SK-N-SH (cell line): Measurements from ENCODE around the gene PNO1. TPM values are rescaled to one million over a fixed set of nuclear protein-coding genes. Genes with fewer than 3 reads are reported as not detected.

Experiments
- CTCF ChIA-PET: fragments of 300-600, 350-600 bp; formaldehyde crosslinking; extraction: SDS; loops from one replicate; lab custom pipeline; 2021; lab: Yijun Ruan, JAX
- POLR2A ChIA-PET: fragments of 350-600 bp; sonication (Branson Sonifier 250); formaldehyde crosslinking; extraction: SDS; loops from one replicate; lab custom pipeline; 2020; ENCODE audit warnings: antibody characterized with exemption, inconsistent platforms; lab: Yijun Ruan, JAX
- DNase-seq: peaks from one replicate; pipeline ENCODE4 v3.0.0; 2012
- H2AFZ ChIP-seq: fragments of 200-600 bp; sonication (generic); 2 replicates; pipeline ENCODE4 v1.8.1; 2016; ENCODE audit warnings: antibody characterized with exemption, mild to moderate bottlenecking, low read depth
- H3F3A ChIP-seq: fragments of 200-600 bp; sonication (generic); replicated peaks from 2 replicates; pipeline ENCODE3; 2016; ENCODE audit warnings: antibody characterized with exemption, mild to moderate bottlenecking; ENCODE audit not compliant: insufficient read depth
- H3K27ac ChIP-seq, 2 experiments: fragments of 200-500 bp in 1 of 2; fragments of 200-600 bp in 1 of 2; sonication (Bioruptor generic) in 1 of 2; sonication (generic), shearing (Covaris generic) in 1 of 2; 2 replicates each; pipeline versions ENCODE4 v1.5.1 to v1.6.1; 2014 to 2016; ENCODE audit warnings: low read depth in 2 of 2, inconsistent platforms in 1 of 2, low read length in 1 of 2, mild to moderate bottlenecking in 1 of 2, mixed read lengths in 1 of 2
- H3K27me3 ChIP-seq: fragments of 200-600 bp; sonication (generic), shearing (Covaris generic); 2 replicates; pipeline ENCODE4 v1.6.1; 2016; ENCODE audit warnings: mixed run types; ENCODE audit not compliant: insufficient read depth
- H3K36me3 ChIP-seq, 2 experiments: fragments of 200-500 bp in 1 of 2; fragments of 200-600 bp in 1 of 2; sonication (Bioruptor generic) in 1 of 2; sonication (generic) in 1 of 2; replicated peaks in 1 of 2; 2 replicates each; pipeline versions ENCODE3 to v1.5.1; 2014 to 2016; ENCODE audit warnings: low read length in 1 of 2, mild to moderate bottlenecking in 1 of 2; ENCODE audit not compliant: insufficient read depth in 2 of 2, control insufficient read depth in 1 of 2
- H3K4me1 ChIP-seq, 2 experiments: fragments of 200-500 bp in 1 of 2; fragments of 200-600 bp in 1 of 2; sonication (Bioruptor generic) in 1 of 2; sonication (generic), shearing (Covaris generic) in 1 of 2; 2 replicates each; pipeline versions ENCODE4 v1.5.1 to v1.6.1; 2014 to 2016; ENCODE audit warnings: low read depth in 1 of 2, low read length in 1 of 2, mixed run types in 1 of 2; ENCODE audit not compliant: insufficient read depth in 2 of 2, control insufficient read depth in 1 of 2
- H3K4me2 ChIP-seq: fragments of 200-600 bp; sonication (generic), shearing (Covaris generic); 2 replicates; pipeline ENCODE4 v1.6.1; 2017; ENCODE audit warnings: mixed run types
- H3K4me3 ChIP-seq, 2 experiments: fragments of 200-500 bp in 1 of 2; fragments of 200-600 bp in 1 of 2; sonication (Bioruptor generic) in 1 of 2; sonication (generic), shearing (Covaris generic) in 1 of 2; 2 replicates each; pipeline versions ENCODE4 v1.5.1 to v1.8.1; 2014 to 2016; ENCODE audit warnings: low read depth in 2 of 2, inconsistent platforms in 1 of 2, low read length in 1 of 2, mild to moderate bottlenecking in 1 of 2, mixed read lengths in 1 of 2, moderate library complexity in 1 of 2
- H3K79me2 ChIP-seq: fragments of 200-600 bp; sonication (generic); 2 replicates; pipeline ENCODE4 v1.8.1; 2017; ENCODE audit warnings: mild to moderate bottlenecking; ENCODE audit not compliant: insufficient read depth
- H3K9ac ChIP-seq: fragments of 200-600 bp; sonication (generic); 2 replicates; pipeline ENCODE4 v1.6.1; 2017; ENCODE audit warnings: mixed run types
- H3K9me2 ChIP-seq: fragments of 200-600 bp; sonication (generic); 2 replicates; pipeline ENCODE4 v1.6.1; 2017; ENCODE audit warnings: mixed run types
- H3K9me3 ChIP-seq: fragments of 200-600 bp; sonication (generic); 2 replicates; pipeline ENCODE4 v1.6.1; 2017; ENCODE audit warnings: mixed run types, mild to moderate bottlenecking, moderate library complexity
- H4K20me1 ChIP-seq: fragments of 200-600 bp; sonication (generic); 2 replicates; pipeline ENCODE4 v1.6.1; 2017; ENCODE audit warnings: mild to moderate bottlenecking, mixed run types; ENCODE audit not compliant: insufficient read depth
- FOXJ3 ChIP-seq: sonication (generic); formaldehyde crosslinking; IDR thresholded peaks from 2 replicates; pipeline ENCODE4 v1.5.1; 2020; ENCODE audit warnings: mild to moderate bottlenecking, missing genetic modification reagents
- FOXM1 ChIP-seq: IDR thresholded peaks from 2 replicates; pipeline ENCODE4 v1.4.0; 2012; ENCODE audit warnings: low read depth, mild to moderate bottlenecking
- GATA2 ChIP-seq: sonication (generic); formaldehyde crosslinking; IDR thresholded peaks from 2 replicates; pipeline ENCODE4 v1.5.0; 2020; ENCODE audit warnings: mild to moderate bottlenecking, missing genetic modification reagents
- IRF3 ChIP-seq: fragments of 150-350 bp; IDR thresholded peaks from 2 replicates; pipeline ENCODE4 v1.6.1; 2016; ENCODE audit warnings: mild to moderate bottlenecking, low read depth, low read length
- MAX ChIP-seq: IDR thresholded peaks from 2 replicates; pipeline ENCODE4 v1.4.0; 2012; ENCODE audit warnings: low read depth
- POLR2AphosphoS5 ChIP-seq: IDR thresholded peaks from 2 replicates; pipeline ENCODE4 v1.6.1; 2012; ENCODE audit warnings: low read depth, low read length
- RAD21 ChIP-seq: IDR thresholded peaks from 2 replicates; pipeline ENCODE4 v1.6.1; 2012; ENCODE audit warnings: mild to moderate bottlenecking, low read length
- RCOR1 ChIP-seq: fragments of 150-350 bp; IDR thresholded peaks from 2 replicates; pipeline ENCODE4 v1.6.1; 2017; ENCODE audit warnings: antibody characterized with exemption, low read length
- RFX5 ChIP-seq: IDR thresholded peaks from 2 replicates; pipeline ENCODE4 v1.6.1; 2012; ENCODE audit warnings: mild to moderate bottlenecking, improper control_type of control experiment, low read length
- SMC3 ChIP-seq: IDR thresholded peaks from 2 replicates; pipeline ENCODE4 v1.6.1; 2012; ENCODE audit warnings: low read depth, low read length, improper control_type of control experiment
- TAF1 ChIP-seq: IDR thresholded peaks from 2 replicates; pipeline ENCODE4 v1.6.1; 2012; ENCODE audit warnings: low read depth, mild to moderate bottlenecking, low read length, moderate library complexity, borderline replicate concordance
- USF2 ChIP-seq: fragments of 150-350 bp; IDR thresholded peaks from 2 replicates; pipeline ENCODE4 v1.6.1; 2017; ENCODE audit warnings: antibody characterized with exemption, low read length, low read depth, borderline replicate concordance
- YY1 ChIP-seq: IDR thresholded peaks from 2 replicates; pipeline ENCODE4 v1.4.0; 2012; ENCODE audit warnings: low read depth, mild to moderate bottlenecking
- WGBS: methylation state at CpG from one replicate; pipeline ENCODE4 v1.1.6; 2017; ENCODE audit warnings: low lambda C conversion rate; 5-methylcytosine and 5-hydroxymethylcytosine counted together
- polyA plus RNA-seq, 3 experiments: library from polyadenylated mRNA; depleted of rRNA; stranded (reverse); fragments of >200 nt; gene quantifications; 2 replicates each; pipeline ENCODE4 v1.2.3, GENCODE V29; 2012

PNO1 gene
- polyA plus RNA-seq, 1 of the 3 experiments (the other 2 are of a cell fraction): 20.6 TPM

DNA sequence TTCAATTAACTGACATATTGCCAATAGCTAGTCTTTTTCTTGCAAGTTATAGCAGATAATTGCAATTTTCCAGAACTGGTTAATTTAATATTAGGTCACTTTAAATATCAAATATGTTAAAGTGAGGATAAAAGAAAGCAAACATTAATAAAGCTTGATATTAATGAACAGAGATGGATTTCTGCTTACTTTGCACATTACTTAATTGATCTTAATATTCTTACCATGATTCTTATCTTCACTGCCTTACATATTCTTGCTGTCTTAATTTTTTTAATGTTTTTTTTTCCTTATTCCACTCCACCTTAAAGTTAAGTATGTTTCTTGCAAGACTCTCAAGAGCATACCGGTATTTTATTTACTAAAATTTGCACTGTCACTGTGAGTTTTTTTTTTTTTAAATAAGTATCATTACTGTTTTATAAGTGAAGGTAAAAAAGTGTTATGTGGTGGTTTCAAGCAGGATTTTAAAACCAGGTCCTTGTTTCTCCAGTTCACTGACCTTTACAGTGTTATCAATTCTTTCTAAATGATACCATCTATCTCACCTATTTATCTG lies 60.7 kb downstream of the PNO1 start:
- Histone ChIP-seq H3K27me3 (no peaks in the 10 kb centered on the region), H3K4me3 (no peak overlapping the region), H3K4me2 (no peak overlapping the region), H3K36me3 (peaks cover 18 to 34% of the 10 kb centered on the region in 2 experiments), H3K9me2 (no peaks in the 10 kb centered on the region), H3K4me1 (peaks cover 16 to 24% of the 10 kb centered on the region in 2 experiments; a peak in 3 of 4 replicates), H3K79me2 (peaks cover 100% of the 10 kb centered on the region), H3F3A (peaks cover 5% of the 10 kb centered on the region), H3K9ac (no peak overlapping the region), H4K20me1 (peaks cover 90% of the 10 kb centered on the region), H2AFZ (no peak overlapping the region), H3K9me3 (no peaks in the 10 kb centered on the region), H3K27ac (no peak overlapping the region)
- 61% methylated on average over 1 of the region's 1 CpG for WGBS
- ChIA-PET CTCF (interaction anchor here (0.7 to 1.9 kb wide), 3 partner anchors 19 to 96 kb away, joined by 3 to 6 read pairs (median 3); no protein-coding TSS in a partner anchor), POLR2A (no interaction called here)
- TF ChIP-seq MAX: no peak
- TF ChIP-seq FOXJ3 (CRISPR knock-in tag): no peak
- no peak for TF ChIP-seq RAD21
- TF ChIP-seq YY1: no peak
- TF ChIP-seq USF2: no peak
- TF ChIP-seq FOXM1: no peak
- no peak for TF ChIP-seq IRF3
- no peak for TF ChIP-seq TAF1
- TF ChIP-seq SMC3: no peak
- DNase-seq: no peak

- H3K27ac ChIP-seq: peak overlapping the region; percentile 24 to 92
- H3K4me3 ChIP-seq: no peak overlapping the region
- H2AFZ ChIP-seq: no peak overlapping the region
- peaks cover 8 to 26% of the 10 kb centered on the region in 2 experiments for H3K36me3 ChIP-seq
- WGBS: 93% methylated on average over 1 of the region's 1 CpG
- H3K9me3 ChIP-seq: no peaks in the 10 kb centered on the region
- peaks cover 100% of the 10 kb centered on the region for H3K79me2 ChIP-seq
- no peaks in the 10 kb centered on the region for H3K9me2 ChIP-seq
- peaks cover 30% of the 10 kb centered on the region in 2 experiments; a peak in 3 of 4 replicates for H3K4me1 ChIP-seq
- H3K9ac ChIP-seq: no peak overlapping the region
- no peak overlapping the region for H3K4me2 ChIP-seq
- peak; percentile 13 for DNase-seq
- TF ChIP-seq GATA2 (CRISPR knock-in tag) (peak; percentile 71), RCOR1 (peak; percentile 30; the same call in 1 of the 2 replicates), POLR2AphosphoS5 (no peak), USF2 (no peak), RAD21 (no peak), RFX5 (0 out of 2 replicates have a peak, but pooled peaks have one; percentile 22)
- peaks cover 99% of the 10 kb centered on the region for H4K20me1 ChIP-seq
- ChIA-PET CTCF (interaction anchor here (1.0 kb wide), 1 partner anchor 100 kb away, joined by 4 read pairs; no protein-coding TSS in a partner anchor), POLR2A (no interaction called here)
- H3F3A ChIP-seq: peaks cover 24% of the 10 kb centered on the region
- no peaks in the 10 kb centered on the region for H3K27me3 ChIP-seq
Observed at GRCh38 chr2:68222287-68222686, 64.6 kb downstream of the PNO1 start.
